M059J (cell line): ENCODE data around the gene DEPDC5. TPM values are rescaled to one million over a fixed set of nuclear protein-coding genes. Genes with fewer than 3 reads are reported as not detected.

Experiments
- DNase-seq: peaks from one replicate; pipeline ENCODE4 v3.0.0-alpha.2; 2012; ENCODE audit warnings: low read depth
- total RNA-seq: library from RNA; depleted of rRNA; stranded (reverse); fragments of >200 nt; shearing (Covaris generic); gene quantifications from 2 replicates; pipeline ENCODE4 v1.2.3, GENCODE V29; 2014

The DEPDC5 gene
- total RNA-seq, 1 experiment from 2014 or later, result 1.5 TPM

- no peak for DNase-seq
These were observed 141.7 kb downstream of the DEPDC5 start for GRCh38 chr22:31895411-31896123.

- DNase-seq, result no peak
These were observed 142.7 kb downstream of the DEPDC5 start for GRCh38 chr22:31896472-31896871.

- DNase-seq, result no peak
These were observed 144.3 kb downstream of the DEPDC5 start for GRCh38 chr22:31897842-31898805.

GRCh38 chr22:31898926-31899325 lies 145.1 kb downstream of the DEPDC5 start:
- no peak for DNase-seq

GRCh38 chr22:31899669-31900068 lies 145.8 kb downstream of the DEPDC5 start:
- DNase-seq, result no peak

GRCh38 chr22:31901388-31902137 lies 147.7 kb downstream of the DEPDC5 start:
- no peak for DNase-seq

GRCh38 chr22:31904651-31905050 lies 150.8 kb downstream of the DEPDC5 start:
- DNase-seq, result no peak

- DNase-seq, result no peak
These were observed 151.5 kb downstream of the DEPDC5 start for GRCh38 chr22:31905356-31905755.

GRCh38 chr22:31906086-31906485 lies 152.3 kb downstream of the DEPDC5 start:
- no peak for DNase-seq

GRCh38 chr22:31906569-31906968 lies 152.8 kb downstream of the DEPDC5 start:
- DNase-seq, result no peak

- no peak for DNase-seq
These were observed 156.2 kb downstream of the DEPDC5 start for GRCh38 chr22:31909977-31910376.

GRCh38 chr22:31911565-31912406 lies 158.0 kb downstream of the DEPDC5 start:
- no peak for DNase-seq

GRCh38 chr22:31912407-31912743 lies 158.6 kb downstream of the DEPDC5 start:
- DNase-seq, result no peak

GRCh38 chr22:31915586-31915985 lies 161.8 kb downstream of the DEPDC5 start:
- no peak for DNase-seq

- DNase-seq, result no peak
These were observed 163.6 kb downstream of the DEPDC5 start for GRCh38 chr22:31917227-31917921.

- DNase-seq, result no peak
These were observed 165.9 kb downstream of the DEPDC5 start for GRCh38 chr22:31919730-31920129.

GRCh38 chr22:31920306-31920705 lies 166.5 kb downstream of the DEPDC5 start:
- DNase-seq, result no peak

GRCh38 chr22:31921106-31921505 lies 167.3 kb downstream of the DEPDC5 start:
- no peak for DNase-seq

GRCh38 chr22:31922534-31922933 lies 168.7 kb downstream of the DEPDC5 start:
- no peak for DNase-seq

GRCh38 chr22:31923136-31923535 lies 169.3 kb downstream of the DEPDC5 start:
- peak; percentile 11 for DNase-seq

- no peak for DNase-seq
These were observed 169.9 kb downstream of the DEPDC5 start for GRCh38 chr22:31923747-31924146.
